Peyer's patch (tissue), 4 donors: ENCODE data around the gene IMPG2. TPM values are rescaled to one million over a fixed set of nuclear protein-coding genes. Genes with fewer than 3 reads are reported as not detected.

ENCODE experiments used
- DNase-seq, 3 donors: peaks; one replicate each; pipeline ENCODE4 v3.0.0-alpha.2; 2017 to 2019
- H3K27ac ChIP-seq, 4 donors: fragments of 200-600 bp; sonication (generic); one replicate each; pipeline ENCODE4 v1.5.1; 2016 to 2019
- H3K27me3 ChIP-seq, 2 donors: fragments of 200-600 bp; sonication (generic); one replicate each; pipeline ENCODE4 v1.5.1; 2019
- H3K36me3 ChIP-seq, 3 donors: fragments of 200-600 bp; sonication (generic); one replicate each; pipeline ENCODE4 v1.5.1; 2016 to 2019
- H3K4me1 ChIP-seq, 4 donors: fragments of 200-600 bp; sonication (generic); one replicate each; pipeline ENCODE4 v1.5.1; 2016 to 2019
- H3K4me3 ChIP-seq, 4 donors: fragments of 200-600 bp; sonication (generic); 1 replicate in 3 of 4; 2 replicates in 1 of 4; pipeline ENCODE4 v1.5.1; 2016 to 2019; ENCODE audit warnings: mild to moderate bottlenecking in 1 of 4
- H3K9me3 ChIP-seq, 4 donors: fragments of 200-600 bp; sonication (generic); one replicate each; pipeline ENCODE4 v1.5.1; 2016 to 2019; ENCODE audit warnings: mild to moderate bottlenecking in 1 of 4
- CTCF ChIP-seq, 6 experiments: fragments of 450-650 bp in 4 of 6; fragments of 200-600 bp in 2 of 6; sonication (generic) in 1 of 6; IDR thresholded peaks; one replicate each; pipeline ENCODE4 v1.5.1; 2017 to 2019; ENCODE audit warnings: antibody characterized with exemption in 6 of 6, mild to moderate bottlenecking in 3 of 6, moderate library complexity in 1 of 6
- POLR2A ChIP-seq, 2 donors: fragments of 450-650 bp; IDR thresholded peaks; one replicate each; pipeline ENCODE4 v1.5.1; 2017; ENCODE audit warnings: antibody characterized with exemption in 2 of 2, mild to moderate bottlenecking in 2 of 2, moderate library complexity in 2 of 2
- total RNA-seq, 4 donors: library from RNA; depleted of rRNA; stranded (reverse); fragments of >200 nt; gene quantifications; one replicate each; pipeline ENCODE4 v1.1.0, GENCODE V29; 2016

Gene IMPG2
- total RNA-seq, 4 donors from 2014 or later = 0.27 to 0.83 (median 0.36) TPM

- no peaks in the 10 kb centered on the region for H3K36me3 ChIP-seq
- H3K27ac ChIP-seq = no peak overlapping the region
- H3K4me1 ChIP-seq = no peaks in the 10 kb centered on the region
- TF ChIP-seq CTCF (IDR thresholded peaks at IDR 0.05) (no peak), POLR2A (IDR thresholded peaks at IDR 0.05) (no peak)
- DNase-seq = no peak
- no peaks in the 10 kb centered on the region for H3K9me3 ChIP-seq
- H3K4me3 ChIP-seq = no peak overlapping the region
- no peaks in the 10 kb centered on the region for H3K27me3 ChIP-seq
These were observed 46.8 kb downstream of the IMPG2 start for GRCh38 chr3:101273608-101274007.

GRCh38 chr3:101273156-101273555, 47.2 kb downstream of the IMPG2 start:
- Histone ChIP-seq H3K36me3 (no peaks in the 10 kb centered on the region), H3K27ac (no peak overlapping the region), H3K4me1 (no peaks in the 10 kb centered on the region), H3K27me3 (no peaks in the 10 kb centered on the region), H3K4me3 (no peak overlapping the region), H3K9me3 (no peaks in the 10 kb centered on the region)
- TF ChIP-seq POLR2A (IDR thresholded peaks at IDR 0.05) (no peak), CTCF (IDR thresholded peaks at IDR 0.05) (no peak)
- DNase-seq = no peak

GRCh38 chr3:101271728-101272127, 48.6 kb downstream of the IMPG2 start:
- H3K4me3 ChIP-seq = no peak overlapping the region
- H3K27ac ChIP-seq = no peak overlapping the region
- TF ChIP-seq POLR2A (IDR thresholded peaks at IDR 0.05) (no peak), CTCF (IDR thresholded peaks at IDR 0.05) (no peak)
- H3K36me3 ChIP-seq = no peaks in the 10 kb centered on the region
- no peaks in the 10 kb centered on the region for H3K9me3 ChIP-seq
- H3K4me1 ChIP-seq = no peaks in the 10 kb centered on the region
- H3K27me3 ChIP-seq = no peaks in the 10 kb centered on the region
- DNase-seq = no peak

- Histone ChIP-seq H3K4me3 (no peak overlapping the region), H3K27me3 (no peaks in the 10 kb centered on the region), H3K4me1 (no peaks in the 10 kb centered on the region), H3K9me3 (no peaks in the 10 kb centered on the region), H3K27ac (no peak overlapping the region), H3K36me3 (no peaks in the 10 kb centered on the region)
- TF ChIP-seq POLR2A (IDR thresholded peaks at IDR 0.05) (no peak), CTCF (IDR thresholded peaks at IDR 0.05) (no peak)
- DNase-seq = no peak
These were observed 50.2 kb downstream of the IMPG2 start for GRCh38 chr3:101270149-101270548.

GRCh38 chr3:101268971-101269671, 51.3 kb downstream of the IMPG2 start:
- Histone ChIP-seq H3K36me3 (no peaks in the 10 kb centered on the region), H3K4me3 (no peak overlapping the region), H3K4me1 (no peaks in the 10 kb centered on the region), H3K9me3 (no peaks in the 10 kb centered on the region), H3K27ac (no peak overlapping the region), H3K27me3 (no peaks in the 10 kb centered on the region)
- no peak for DNase-seq
- TF ChIP-seq CTCF (IDR thresholded peaks at IDR 0.05) = no peak
- no peak for TF ChIP-seq POLR2A (IDR thresholded peaks at IDR 0.05)

- H3K36me3 ChIP-seq = no peaks in the 10 kb centered on the region
- no peak for TF ChIP-seq CTCF (IDR thresholded peaks at IDR 0.05)
- no peak for TF ChIP-seq POLR2A (IDR thresholded peaks at IDR 0.05)
- H3K27ac ChIP-seq = no peak overlapping the region
- H3K27me3 ChIP-seq = no peaks in the 10 kb centered on the region
- no peak overlapping the region for H3K4me3 ChIP-seq
- H3K9me3 ChIP-seq = no peaks in the 10 kb centered on the region
- no peaks in the 10 kb centered on the region for H3K4me1 ChIP-seq
- DNase-seq = no peak
These were observed 52.2 kb downstream of the IMPG2 start for GRCh38 chr3:101268141-101268540.
